GM18517 (cell line): ENCODE measurements around the gene PLA2G6.

ENCODE experiments used
- ATAC-seq: cut with Tn5 transposase; IDR thresholded peaks from one replicate; pipeline ENCODE4 v1.9.1; 2021; ENCODE audit warnings: mild to moderate bottlenecking, moderate library complexity; ENCODE audit not compliant: unreplicated experiment

Gene PLA2G6

DNA sequence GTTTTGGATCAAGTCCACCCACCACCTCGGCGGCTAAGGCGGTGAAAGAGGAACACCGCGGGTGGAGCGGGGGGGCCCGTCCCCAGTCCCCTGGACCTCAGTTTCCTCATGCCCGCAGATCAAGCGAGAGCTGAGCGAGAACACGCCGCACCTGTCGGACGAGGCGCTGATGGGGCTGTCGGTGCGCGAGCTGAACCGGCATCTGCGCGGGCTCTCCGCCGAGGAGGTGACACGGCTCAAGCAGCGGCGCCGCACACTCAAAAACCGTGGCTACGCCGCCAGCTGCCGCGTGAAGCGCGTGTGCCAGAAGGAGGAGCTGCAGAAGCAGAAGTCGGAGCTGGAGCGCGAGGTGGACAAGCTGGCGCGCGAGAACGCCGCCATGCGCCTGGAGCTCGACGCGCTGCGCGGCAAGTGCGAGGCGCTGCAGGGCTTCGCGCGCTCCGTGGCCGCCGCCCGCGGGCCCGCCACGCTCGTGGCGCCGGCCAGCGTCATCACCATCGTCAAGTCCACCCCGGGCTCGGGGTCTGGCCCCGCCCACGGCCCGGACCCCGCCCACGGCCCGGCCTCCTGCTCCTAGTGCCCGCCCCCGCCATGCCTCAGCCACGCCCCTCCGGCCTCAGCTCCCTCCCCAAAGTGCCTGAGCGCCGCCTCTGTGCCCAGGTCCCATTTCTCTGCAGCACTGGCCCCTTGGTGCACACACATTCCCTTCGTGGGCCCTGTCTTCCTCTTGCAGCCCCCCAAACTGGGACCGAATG, 32.8 kb upstream of the PLA2G6 start:
- no peak for ATAC-seq

DNA sequence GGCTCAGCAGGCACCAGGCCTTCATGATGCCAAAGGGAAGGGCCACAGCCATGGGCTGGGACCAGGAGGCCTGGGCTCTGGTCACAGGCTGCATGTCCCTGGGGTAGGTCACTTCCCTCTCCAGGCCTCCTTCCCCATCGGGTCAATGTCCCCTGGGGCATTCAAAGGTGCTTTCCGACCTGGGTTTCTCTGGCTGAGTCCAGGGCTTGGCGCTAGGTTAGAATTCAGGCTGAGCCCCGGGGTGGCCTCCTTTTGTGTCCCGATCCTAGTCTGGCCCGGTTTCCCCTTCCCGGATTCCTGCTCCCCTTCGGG, 32.3 kb upstream of the PLA2G6 start:
- no peak for ATAC-seq

DNA sequence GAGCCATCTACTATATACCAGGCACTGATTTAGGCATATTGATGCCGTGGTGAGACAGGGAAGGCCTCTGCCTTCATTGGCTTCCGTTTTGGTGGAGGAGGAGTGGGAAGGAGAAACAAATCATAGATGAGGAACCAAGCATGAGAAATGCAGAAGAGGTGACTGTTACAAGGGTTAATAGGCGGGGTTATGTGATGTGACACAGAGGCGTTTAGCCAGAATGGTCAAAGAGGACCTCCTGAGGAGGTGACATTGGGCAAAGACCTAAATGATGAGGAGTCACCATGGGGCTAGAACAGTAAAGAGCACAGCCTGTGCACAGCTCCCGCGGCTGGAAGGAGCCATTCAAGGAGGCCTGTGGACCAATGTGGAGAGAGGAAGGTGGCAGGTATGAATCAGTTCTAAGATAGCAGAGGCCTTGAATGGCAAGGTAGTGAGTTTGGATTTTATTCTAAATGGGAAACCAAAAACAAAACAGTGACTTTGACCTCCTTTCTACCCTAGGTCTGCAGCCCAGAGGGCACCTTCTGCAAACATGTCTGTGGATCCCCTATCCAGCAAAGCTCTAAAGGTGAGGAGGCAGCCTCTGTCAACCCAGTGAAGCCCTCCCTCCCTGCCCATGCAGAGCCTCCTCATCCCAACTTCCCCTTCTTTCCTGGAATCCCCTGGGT, 31.8 kb upstream of the PLA2G6 start:
- ATAC-seq, result no peak

DNA sequence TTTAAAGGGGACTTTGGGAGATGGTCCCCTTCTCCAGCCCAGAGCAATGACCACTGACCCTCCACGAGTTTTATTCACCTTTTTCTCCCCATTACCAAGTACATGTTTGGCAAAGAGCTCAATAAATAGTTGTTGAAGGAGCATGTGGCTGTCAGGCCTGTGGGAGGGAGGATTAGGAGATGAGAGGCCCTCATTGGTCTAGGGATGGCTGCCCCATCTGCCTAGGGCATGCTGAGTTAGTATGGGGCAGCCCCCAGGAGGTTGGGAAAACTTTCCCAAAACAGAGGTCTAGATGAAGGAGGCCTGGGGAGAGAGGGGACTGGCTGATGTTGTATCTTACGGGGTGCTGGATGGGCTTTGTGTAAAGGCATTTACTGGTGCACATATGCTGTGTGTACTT, 30.8 kb upstream of the PLA2G6 start:
- no peak for ATAC-seq

DNA sequence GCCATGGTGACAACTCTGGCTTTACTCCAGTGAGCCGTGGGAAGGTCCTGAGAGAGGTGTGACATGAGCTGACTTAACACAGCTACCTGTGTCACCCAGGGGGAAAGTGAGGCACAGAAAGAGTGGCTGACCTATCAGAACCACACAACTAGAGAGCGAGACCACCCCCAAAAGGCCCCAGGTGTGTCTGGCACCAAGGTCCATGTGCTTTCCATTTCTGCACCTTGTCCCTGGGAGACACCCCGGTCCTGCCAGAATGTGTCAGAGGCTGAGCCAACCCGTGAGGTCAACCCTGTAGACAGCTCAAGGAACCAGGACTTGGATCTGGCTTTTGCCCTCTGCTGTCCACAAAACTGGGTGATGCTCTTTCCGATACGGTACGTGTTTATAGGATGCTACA, 29.9 kb upstream of the PLA2G6 start:
- no peak for ATAC-seq

DNA sequence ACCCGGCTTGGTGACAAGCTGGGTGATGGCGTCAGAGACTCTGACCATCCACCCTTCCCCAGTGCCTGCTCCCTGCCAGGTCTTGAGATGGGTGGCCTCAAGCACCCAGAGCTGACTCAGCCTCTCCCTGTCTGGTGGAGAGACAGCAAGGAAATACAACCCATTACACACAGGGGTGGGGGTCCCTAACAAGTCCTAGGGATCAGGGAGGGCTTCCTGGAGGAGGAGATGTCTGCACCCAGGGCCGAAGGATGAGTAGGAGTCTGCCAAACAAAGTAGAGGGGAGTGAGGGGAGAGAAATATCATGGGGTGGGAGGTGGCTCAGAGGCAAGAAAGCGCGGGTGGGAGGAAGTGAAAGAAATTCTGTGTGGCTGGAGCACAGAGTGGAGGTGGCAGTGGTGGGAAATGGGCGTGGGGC, 26.9 kb upstream of the PLA2G6 start:
- no peak for ATAC-seq

DNA sequence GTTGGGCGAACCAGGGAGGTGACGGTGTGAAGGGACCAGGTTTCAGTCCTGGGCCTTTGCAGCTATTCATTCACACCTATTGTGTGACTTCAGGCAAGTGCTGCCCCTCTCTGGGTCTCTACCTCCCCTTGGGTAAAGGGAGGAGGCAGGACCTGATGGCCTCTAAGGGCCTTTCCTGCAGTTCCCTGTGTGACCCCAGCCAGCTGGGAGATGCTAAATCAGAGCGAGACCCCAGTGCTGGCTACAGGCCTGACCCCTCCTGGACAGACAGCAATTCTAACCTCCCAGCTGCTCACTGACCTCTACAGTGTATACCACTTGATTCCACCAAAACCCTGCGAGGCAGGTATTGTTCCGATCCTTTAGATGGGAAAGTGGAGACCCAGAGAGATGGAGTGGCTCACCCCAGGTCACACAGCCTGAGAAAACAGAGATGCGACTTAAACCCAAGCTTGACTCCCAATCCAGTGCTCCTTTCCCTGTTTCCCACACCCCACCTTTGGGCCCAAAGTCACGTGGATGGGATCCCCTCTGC, 26.3 kb upstream of the PLA2G6 start:
- ATAC-seq, result no peak

DNA sequence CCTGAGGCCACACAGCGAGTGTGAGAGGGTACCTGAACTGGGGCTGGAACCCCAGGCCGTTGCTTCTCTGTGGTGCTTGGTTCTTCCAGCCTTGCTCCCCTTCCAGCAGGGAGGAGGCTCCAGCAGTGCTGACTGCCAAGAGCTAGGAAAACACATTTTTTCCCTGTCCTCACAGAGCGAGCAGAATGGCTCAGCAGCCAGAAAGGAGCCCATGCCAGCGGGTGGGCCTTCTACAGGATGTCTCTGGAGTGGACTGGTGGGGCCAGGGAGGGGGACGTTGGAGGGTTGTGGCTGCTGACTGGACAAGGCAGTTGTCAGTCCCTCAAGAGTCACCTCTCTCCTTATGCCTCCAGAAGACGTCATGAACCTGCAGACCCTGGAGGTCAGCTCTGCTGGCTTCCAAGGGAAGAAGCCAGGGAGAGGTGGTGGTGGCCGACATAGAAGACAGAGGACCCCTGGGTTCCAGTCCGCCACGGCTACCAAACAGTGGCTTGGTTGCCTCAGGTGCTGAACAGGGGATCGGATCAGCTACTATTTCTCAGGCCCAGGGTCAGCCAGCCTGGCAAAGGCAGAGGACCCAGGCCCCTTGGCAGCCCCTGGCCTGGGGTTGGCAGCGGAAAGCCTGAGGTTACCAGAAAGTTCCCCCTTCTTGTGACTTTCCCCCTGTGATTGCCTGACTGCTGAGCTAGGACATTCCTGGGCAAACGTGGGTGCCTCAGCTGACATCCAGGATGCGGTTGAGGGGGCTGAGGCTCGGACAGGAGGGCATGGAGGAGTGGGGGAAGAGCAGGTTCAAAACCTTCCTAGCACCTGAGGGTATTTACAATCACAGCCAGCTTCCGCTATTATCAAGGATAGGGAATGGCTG, 23.9 kb upstream of the PLA2G6 start:
- no peak for ATAC-seq

DNA sequence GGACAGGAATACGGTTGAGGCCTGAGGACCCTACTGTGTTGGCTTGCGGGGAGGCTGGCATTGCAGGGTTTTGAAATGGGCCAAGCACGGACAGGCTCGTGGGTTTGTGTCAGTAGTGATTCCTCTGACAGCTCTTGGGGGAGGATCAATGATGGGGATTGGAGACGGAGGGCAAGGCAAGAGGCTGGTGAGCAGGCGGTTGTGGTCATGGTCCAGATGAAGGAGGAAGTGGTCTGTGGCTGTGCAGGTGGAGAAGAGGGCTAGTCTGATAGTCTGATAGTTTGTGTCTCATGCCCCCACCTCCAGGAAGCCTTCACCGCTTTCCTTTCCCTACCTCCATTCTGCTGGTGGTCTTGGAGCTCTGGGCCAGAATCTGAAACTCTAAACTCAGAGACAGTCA, 23.2 kb upstream of the PLA2G6 start:
- ATAC-seq, result no peak

DNA sequence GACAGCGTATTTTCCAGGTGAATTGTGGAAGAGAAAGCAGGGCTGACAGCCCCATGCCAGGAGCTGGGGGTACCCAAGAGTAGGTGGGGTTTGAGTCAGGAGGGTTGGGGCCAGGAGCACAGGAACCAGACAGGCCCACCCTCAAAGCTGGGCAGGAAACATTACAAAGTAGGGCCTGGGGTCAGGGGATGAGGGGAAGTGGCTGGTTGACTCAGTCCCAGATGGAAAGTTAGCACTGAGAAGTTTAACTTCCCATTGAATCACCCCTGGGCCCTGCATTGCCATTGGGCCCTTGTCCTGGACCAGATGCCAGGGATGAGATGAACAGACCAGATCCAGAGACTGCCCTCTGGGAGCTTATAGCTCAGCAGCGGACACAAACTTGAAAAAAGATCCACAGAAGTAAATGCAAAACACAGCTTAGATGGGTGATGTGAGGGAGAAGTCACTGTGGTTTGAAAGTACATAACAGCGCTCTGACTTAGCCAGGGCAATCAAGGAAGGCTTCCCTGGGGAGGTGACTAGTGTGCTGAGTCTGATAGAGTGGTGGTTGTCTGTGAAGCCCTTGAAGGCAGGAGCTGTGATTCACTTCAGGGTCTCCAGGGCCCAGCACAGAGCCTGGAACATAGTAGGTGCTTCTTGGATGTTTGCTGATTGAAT, 22.4 kb upstream of the PLA2G6 start:
- ATAC-seq, result no peak

DNA sequence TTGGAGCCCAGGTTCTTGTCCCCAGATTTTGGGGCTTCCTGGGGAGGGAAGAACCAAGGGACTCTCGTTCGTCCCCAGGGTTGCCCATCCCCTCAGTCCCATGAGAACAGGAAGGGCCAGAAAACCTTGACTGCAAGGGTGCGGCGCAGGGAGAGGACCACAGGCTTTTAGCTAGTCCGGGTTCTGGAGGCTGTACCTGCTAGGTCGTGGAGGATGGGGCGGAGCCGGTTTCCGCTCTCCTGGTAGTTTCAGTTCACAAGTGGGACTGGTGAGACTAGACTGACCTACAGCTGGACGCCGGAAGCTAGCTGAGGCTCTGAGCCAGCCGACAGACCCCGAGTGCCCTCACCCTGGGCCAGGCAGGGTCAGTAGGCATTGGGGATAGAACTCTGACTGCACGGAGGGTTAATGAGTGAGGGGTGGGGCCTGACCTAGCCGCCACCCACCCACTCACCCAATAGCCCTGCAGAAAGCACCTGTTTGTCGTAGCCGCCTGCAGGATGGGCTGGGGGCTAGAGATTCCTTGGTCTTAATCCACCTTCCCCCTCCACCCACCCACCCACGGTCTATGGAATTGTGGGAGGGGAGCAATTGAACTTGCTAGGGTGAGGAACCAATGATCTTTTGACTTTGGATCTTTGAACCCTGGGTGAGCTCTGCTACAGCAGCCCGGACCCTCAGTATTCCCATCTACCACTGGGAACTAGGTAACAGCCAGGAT, 21.6 kb upstream of the PLA2G6 start:
- no peak for ATAC-seq

DNA sequence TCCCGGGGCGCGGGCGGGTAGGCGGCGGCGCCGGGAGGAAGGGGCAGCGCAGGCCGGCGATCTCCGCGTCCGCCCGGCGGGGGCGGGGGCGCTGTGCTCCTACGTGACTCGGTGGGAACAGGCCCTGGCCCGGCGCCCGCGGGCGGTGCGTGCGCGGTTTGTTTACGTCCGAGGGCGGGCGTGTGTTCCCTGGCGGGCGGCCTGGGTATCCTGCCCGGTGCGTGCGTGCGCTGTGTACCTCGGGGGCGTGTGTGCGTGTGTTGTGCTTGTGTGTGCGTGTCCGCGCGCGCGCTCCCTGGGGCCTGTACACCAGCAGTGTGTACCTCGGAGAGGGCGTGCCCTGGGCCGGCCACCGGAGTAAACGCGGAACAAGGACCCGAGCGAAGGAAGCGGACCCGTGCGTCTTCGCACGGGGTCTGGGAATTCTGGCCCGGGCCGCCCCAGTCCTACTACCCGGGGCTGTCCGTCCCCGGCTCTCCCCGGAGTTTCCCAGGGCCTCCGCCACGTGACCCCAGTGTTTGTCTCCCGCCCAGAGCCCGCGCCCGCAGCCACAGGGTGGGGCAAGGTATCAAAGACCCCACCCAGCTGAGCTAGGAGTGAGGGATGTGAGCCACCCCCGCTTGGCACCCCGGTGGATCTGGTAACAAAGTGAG, 20.9 kb upstream of the PLA2G6 start:
- ATAC-seq, result peak; percentile 3

DNA sequence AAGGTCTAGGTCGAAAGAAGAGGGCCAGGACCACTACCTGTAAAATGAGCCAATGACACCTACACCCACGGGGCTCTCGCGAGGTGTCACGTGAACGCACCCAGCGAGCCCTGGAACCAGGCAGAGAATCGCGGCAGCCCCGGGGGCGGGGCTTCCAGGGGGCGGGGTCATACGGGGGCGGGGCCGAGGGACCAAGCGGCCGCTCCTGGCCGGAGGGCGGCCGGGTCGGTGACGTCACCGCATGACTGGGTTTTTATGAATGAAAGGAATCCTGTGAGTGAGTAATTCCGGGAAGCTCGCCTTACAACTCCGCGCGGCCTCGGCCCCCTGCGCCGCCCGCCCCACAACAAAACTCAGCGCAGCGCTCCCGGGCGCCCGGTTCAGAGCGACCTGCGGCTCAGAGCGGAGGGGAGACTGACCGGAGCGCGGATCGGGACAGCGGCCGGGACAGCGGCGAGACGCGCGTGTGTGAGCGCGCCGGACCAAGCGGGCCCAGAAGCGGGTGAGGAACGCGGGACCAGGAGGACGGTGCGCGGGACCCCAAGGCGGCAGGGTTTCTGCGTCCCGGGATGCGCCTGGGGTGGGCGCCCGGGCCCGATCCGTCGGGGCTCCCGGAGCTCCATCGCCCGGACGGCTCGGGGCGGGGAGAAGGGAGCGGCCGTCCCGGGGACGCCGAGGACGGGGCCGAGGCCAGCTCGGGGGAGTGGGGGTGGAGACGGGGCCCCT, 20.2 kb upstream of the PLA2G6 start, which contains the start of gene MAFF:
Gene MAFF, plus strand, starts transcription at position 284 of the 726 bp plus-strand sequence. CDS start 11,860 bp downstream, outside the sequence.
- ATAC-seq, result peak; percentile 57

DNA sequence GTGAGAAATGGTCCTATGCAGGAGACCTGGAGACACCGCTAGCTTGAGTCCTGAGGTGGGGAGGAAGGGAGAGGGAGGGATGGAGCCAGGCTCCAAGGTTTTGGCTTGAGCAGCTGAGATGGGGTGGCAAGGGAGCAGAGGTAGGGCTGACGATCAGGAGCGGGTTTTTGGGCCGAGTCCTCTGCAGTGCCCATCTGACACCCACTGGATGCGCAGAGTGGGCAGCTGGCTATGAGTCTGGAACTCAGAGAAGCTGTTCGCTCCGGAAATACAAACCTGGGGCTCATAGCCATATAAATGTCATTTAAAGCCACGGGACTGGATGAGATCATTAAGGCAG, 19.7 kb upstream of the PLA2G6 start:
- ATAC-seq, result no peak

DNA sequence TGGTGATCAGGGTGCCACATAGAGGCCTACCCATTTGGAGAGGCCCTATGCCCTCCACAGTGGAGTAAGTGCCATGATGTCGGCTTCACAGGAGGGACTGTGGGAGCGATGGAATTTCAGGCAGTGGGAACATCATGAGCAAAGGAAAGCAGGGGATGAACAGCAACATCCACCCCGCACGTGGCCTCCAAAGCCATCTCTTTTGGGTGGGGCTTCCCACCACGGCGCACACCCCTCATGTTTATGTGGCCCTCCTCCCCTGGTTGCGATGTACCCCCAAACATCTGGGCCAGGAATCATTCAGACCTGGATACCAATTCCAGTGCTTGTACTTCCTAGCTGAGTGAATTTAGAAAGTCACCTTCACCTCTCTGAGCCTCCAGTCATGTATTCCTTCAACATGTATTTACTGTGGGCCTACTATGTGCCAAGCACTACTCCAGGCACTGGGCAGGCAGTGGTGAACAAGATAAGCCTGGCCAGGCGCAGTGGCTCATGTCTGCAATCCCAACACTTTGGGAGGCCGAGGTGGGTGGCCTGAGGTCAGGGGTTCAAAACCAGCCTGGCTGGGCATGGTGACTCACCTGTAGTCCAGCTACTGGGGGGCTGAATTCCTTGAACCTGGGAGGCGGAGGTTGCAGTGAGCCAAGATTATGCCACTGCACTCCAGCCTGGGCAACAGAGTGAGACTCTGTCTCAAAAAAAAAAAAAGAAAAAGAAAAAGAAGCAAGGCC, 18.4 kb upstream of the PLA2G6 start:
- no peak for ATAC-seq

DNA sequence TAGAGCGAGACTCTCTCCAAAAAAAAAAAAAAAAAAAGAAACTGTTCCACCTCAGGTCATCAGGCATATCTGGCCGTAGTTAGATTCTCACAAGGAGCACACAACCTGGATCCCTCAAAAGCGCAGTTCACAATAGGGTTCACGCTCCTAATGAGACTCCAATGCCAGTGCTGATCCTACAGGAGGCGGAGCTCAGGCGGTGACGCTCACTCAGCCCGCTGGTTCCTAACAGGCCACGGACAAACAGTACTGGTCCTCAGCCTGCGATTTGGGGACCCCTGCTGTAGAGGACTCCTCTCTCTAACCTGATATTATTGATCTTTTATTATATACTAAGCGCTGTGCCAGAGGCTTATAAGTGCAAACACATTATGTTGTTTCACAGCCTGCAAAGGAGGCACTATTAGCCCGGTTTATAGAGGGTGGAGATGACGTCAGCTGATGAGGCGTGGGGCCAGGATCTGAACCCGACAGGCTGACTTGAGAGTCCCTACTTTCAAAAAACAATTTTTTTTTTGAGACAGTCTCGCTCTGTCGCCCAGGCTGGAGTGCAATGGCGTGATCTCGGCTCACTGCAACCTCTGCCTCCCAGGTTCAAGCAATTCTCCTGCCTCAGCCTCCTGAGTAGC, 15.3 kb upstream of the PLA2G6 start:
- ATAC-seq, result no peak

DNA sequence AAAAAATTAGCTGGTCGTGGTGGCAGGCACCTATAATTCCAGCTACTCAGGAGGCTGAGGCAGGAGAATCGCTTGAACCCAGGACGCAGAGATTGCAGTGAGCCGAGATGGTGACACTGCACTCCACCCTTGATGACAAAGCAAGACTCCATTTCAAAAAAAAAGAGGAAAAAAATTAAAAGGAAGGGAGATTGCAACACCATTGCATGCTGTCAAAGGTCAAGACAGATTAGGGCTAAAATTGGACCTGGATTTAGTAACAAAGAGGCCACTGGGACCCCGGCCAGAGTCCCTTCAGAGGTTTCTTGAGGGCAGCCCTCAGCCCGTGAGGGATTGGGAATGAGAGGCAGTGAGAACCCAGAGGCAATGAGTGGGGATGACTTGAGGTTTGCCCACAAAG, 11.9 kb upstream of the PLA2G6 start:
- no peak for ATAC-seq

DNA sequence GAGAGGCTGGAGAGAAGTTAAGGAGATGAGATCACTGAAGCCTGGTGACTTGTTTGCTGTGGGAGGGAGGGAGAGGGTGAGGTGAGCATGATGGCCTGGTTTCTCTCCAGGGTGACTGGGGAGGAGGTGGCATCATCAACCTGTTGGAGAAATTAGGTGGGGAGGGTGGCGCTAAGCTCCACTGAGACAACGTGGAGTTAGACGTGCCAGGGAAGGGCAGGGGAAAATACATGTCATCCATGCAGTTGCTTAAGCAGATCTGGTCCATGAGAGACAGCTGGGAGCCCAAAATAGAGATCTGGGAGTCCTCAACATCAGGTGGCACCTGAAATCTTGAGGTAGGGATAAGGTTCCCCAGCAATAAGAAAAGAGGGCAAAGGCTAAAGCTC, 10.8 kb upstream of the PLA2G6 start:
- ATAC-seq, result no peak
